ENCODE results near the gene SPATA45. TPM values are rescaled to one million over a fixed set of nuclear protein-coding genes. Genes with fewer than 3 reads are reported as not detected.
A peak's percentile ranks its signal among the peaks of the same experiment; 100 is the strongest.

The SPATA45 gene
- total and polyA plus RNA-seq, 12 donors: 0.56 TPM; not detected in 11

- Histone ChIP-seq H3K4me1 (peaks cover 3 to 51% (median 29%) of the 10 kb centered on the region in 9 donors), H3K4me3 (peak overlapping the region; percentile 67 to 99 (median 84)), H3K36me3 (peaks cover 0 to 2% (median 0%) of the 10 kb centered on the region in 9 donors), H3K9me3 (no peaks in the 10 kb centered on the region), H3K27ac (peak overlapping the region in 9 of 10 donors; percentile 62 to 94 (median 86)), H3K27me3 (no peaks in the 10 kb centered on the region)
- 5% methylated on average over 36 to 54 of the region's 54 CpGs for WGBS, 2 donors
- ATAC-seq (peak; percentile 19 to 67 (median 42)), DNase-seq (peak; percentile 6 to 16)
- intact Hi-C loops (cut with DNase I): loop anchor here in 1 of 10 donors (5.0 kb wide), 1 partner anchor 66 kb away; the partner anchor contains the start of genes NSL1 and TATDN3
- TF ChIP-seq CTCF (IDR thresholded peaks at IDR 0.05): no peak
Observed at GRCh38 chr1:212858461-212859265, 11.2 kb upstream of the SPATA45 start.

- peak; percentile 97 for DNase-seq
- intact Hi-C loops (cut with DNase I): loop anchor here in 1 of 10 donors (5.0 kb wide), 1 partner anchor 66 kb away; the partner anchor contains the start of genes NSL1 and TATDN3
- no peaks in the 10 kb centered on the region for H3K9me3 ChIP-seq
- no peak for TF ChIP-seq CTCF (IDR thresholded peaks at IDR 0.05)
- H3K4me1 ChIP-seq: peaks cover 3 to 51% (median 29%) of the 10 kb centered on the region in 9 donors
- H3K36me3 ChIP-seq: peaks cover 0 to 2% (median 0%) of the 10 kb centered on the region in 9 donors
- peak within 1 kb of the TSS in 9 of 10 donors; percentile 62 to 94 (median 86) for H3K27ac ChIP-seq
- 0% methylated on average over 51 to 54 of the region's 54 CpGs for WGBS, 2 donors
- H3K27me3 ChIP-seq: no peaks in the 10 kb centered on the region
- H3K4me3 ChIP-seq: peak within 1 kb of the TSS; percentile 67 to 99 (median 84)
- peak; percentile 100 for ATAC-seq
Observed at GRCh38 chr1:212857992-212858460, 10.6 kb upstream of the SPATA45 start, which contains the start of gene FLVCR1. TSS of gene FLVCR1 (plus strand) at chr1:212858275. CDS start at chr1:212858453, 178 bp downstream.

GRCh38 chr1:212856755-212857154 lies 9.3 kb upstream of the SPATA45 start:
- Histone ChIP-seq H3K36me3 (peaks cover 0 to 2% (median 0%) of the 10 kb centered on the region in 9 donors), H3K4me1 (peaks cover 3 to 41% (median 29%) of the 10 kb centered on the region in 9 donors), H3K27ac (no peak overlapping the region), H3K27me3 (no peaks in the 10 kb centered on the region), H3K4me3 (peak overlapping the region in 5 of 10 donors; percentile 73 to 99 (median 90)), H3K9me3 (no peaks in the 10 kb centered on the region)
- WGBS, 2 donors: 90 to 93% methylated on average over 16 of the region's 16 CpGs
- intact Hi-C loops (cut with DNase I): loop anchor here in 1 of 10 donors (5.0 kb wide), 1 partner anchor 64 kb away; the partner anchor contains the start of genes NSL1 and TATDN3
- no peak for ATAC-seq
- no peak for TF ChIP-seq CTCF (IDR thresholded peaks at IDR 0.05)
- no peak for DNase-seq

GRCh38 chr1:212853658-212854057 lies 6.2 kb upstream of the SPATA45 start:
- peaks cover 0 to 13% (median 9%) of the 10 kb centered on the region in 9 donors for H3K4me1 ChIP-seq
- H3K4me3 ChIP-seq: no peak overlapping the region
- no peaks in the 10 kb centered on the region for H3K27me3 ChIP-seq
- WGBS, 2 donors: 87 to 90% methylated on average over 5 of the region's 5 CpGs
- H3K36me3 ChIP-seq: peaks cover 0 to 2% (median 0%) of the 10 kb centered on the region in 9 donors
- DNase-seq (no peak), ATAC-seq (no peak)
- no peak for TF ChIP-seq CTCF (IDR thresholded peaks at IDR 0.05)
- H3K27ac ChIP-seq: no peak overlapping the region
- intact Hi-C loops (cut with DNase I): no loop called here
- H3K9me3 ChIP-seq: no peaks in the 10 kb centered on the region
